Gastroesophageal sphincter (tissue), 4 donors: ENCODE data around the gene MS4A5. TPM values are rescaled to one million over a fixed set of nuclear protein-coding genes. Genes with fewer than 3 reads are reported as not detected.

Experiments used
- ATAC-seq: fragments of 150-250 bp; one replicate; pipeline ENCODE4 v1.9.1; 2016; ENCODE audit warnings: mild to moderate bottlenecking, moderate library complexity
- H3K27ac ChIP-seq, 4 donors: fragments of 200-600 bp; sonication (generic) in 3 of 4; 1 replicate in 3 of 4; 2 replicates in 1 of 4; pipeline ENCODE4 v1.5.1; 2016 to 2019
- H3K27me3 ChIP-seq: fragments of 200-600 bp; sonication (generic); one replicate; pipeline ENCODE4 v1.5.1; 2019
- H3K36me3 ChIP-seq, 2 donors: fragments of 200-600 bp; sonication (generic); one replicate each; pipeline ENCODE4 v1.5.1; 2019; ENCODE audit warnings: control low read depth in 1 of 2
- H3K4me1 ChIP-seq, 3 donors: fragments of 200-600 bp; sonication (generic); 1 replicate in 2 of 3; 2 replicates in 1 of 3; pipeline ENCODE4 v1.5.1; 2016 to 2019; ENCODE audit warnings: control low read depth in 2 of 3
- H3K4me3 ChIP-seq, 2 donors: fragments of 200-600 bp; sonication (generic); one replicate each; pipeline ENCODE4 v1.5.1; 2019; ENCODE audit warnings: mild to moderate bottlenecking in 1 of 2, moderate library complexity in 1 of 2
- H3K9me3 ChIP-seq, 3 donors: fragments of 200-600 bp; sonication (generic); one replicate each; pipeline ENCODE4 v1.5.1; 2017 to 2019; ENCODE audit warnings: control low read depth in 2 of 3
- EP300 ChIP-seq: sonication (generic); formaldehyde crosslinking; IDR thresholded peaks from one replicate; pipeline ENCODE4 v1.6.1; 2017; ENCODE audit warnings: antibody characterized with exemption, mild to moderate bottlenecking
- POLR2A ChIP-seq, 2 donors: fragments of 450-650 bp; IDR thresholded peaks; one replicate each; pipeline ENCODE4 v1.6.1; 2017; ENCODE audit warnings: antibody characterized with exemption in 2 of 2, mild to moderate bottlenecking in 2 of 2, moderate library complexity in 1 of 2
- POLR2AphosphoS5 ChIP-seq: sonication (generic); formaldehyde crosslinking; IDR thresholded peaks from one replicate; pipeline ENCODE4 v1.6.1; 2017; ENCODE audit warnings: antibody characterized with exemption
- WGBS, 2 donors: methylation state at CpG; one replicate each; pipeline ENCODE4 v1.1.5; 2018; ENCODE audit warnings: low coverage in 1 of 2; 5-methylcytosine and 5-hydroxymethylcytosine counted together
- total RNA-seq, 4 donors: library from RNA; depleted of rRNA; stranded (reverse); fragments of >200 nt; gene quantifications; one replicate each; pipeline ENCODE4 v1.1.0, GENCODE V29; 2016
- TF ChIP-seq, protein P1 (sequence below), 4 experiments: fragments of 200-600 bp in 2 of 4; fragments of 450-650 bp in 2 of 4; sonication (generic) in 1 of 4; IDR thresholded peaks; one replicate each; pipeline ENCODE4 v1.5.1; 2017 to 2019; ENCODE audit warnings: antibody characterized with exemption in 4 of 4, mild to moderate bottlenecking in 2 of 4, moderate library complexity in 2 of 4

The MS4A5 gene
- total RNA-seq, 4 donors from 2014 or later = not detected

DNA sequence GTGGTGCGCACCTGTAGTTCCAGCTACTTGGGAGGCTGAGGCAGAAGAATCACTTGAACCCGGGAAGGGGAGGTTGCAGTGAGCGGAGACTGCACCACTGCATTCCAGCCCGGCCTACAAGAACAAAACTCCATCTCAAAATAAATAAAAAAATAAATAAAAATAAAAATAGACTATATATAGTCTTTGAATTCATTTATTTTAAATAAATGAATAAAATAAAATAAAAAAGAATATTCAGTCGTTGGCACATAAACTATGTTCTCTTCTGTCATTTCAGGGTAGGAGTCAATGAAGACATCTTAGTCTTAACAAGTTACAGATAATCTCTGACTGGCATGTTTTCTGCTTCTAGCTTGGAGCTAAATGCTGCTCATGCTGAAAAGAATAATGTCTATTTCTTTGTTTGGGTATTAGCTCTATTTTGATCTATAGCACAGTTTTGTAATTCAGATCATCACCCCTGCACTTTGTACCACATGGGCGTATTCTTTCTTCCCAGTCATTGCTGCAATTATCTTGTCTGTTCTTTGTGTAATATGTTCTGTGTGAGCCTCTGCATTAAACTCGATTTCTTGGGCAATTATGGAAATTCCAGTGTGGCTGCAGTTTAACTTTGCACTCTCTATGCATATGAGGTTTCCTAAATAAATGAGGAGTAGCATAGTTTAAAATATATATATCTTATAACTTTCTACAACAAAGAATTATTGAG is 34.5 kb upstream of the MS4A5 start:
- ATAC-seq = no peak
- H3K36me3 ChIP-seq = no peaks in the 10 kb centered on the region
- no peaks in the 10 kb centered on the region for H3K9me3 ChIP-seq
- no peaks in the 10 kb centered on the region for H3K27me3 ChIP-seq
- no peaks in the 10 kb centered on the region for H3K4me1 ChIP-seq
- no peak overlapping the region for H3K4me3 ChIP-seq
- no peak for TF ChIP-seq EP300
- no peak for TF ChIP-seq POLR2A (IDR thresholded peaks at IDR 0.05)
- no peak for TF ChIP-seq POLR2AphosphoS5
- TF ChIP-seq, protein P1, sequence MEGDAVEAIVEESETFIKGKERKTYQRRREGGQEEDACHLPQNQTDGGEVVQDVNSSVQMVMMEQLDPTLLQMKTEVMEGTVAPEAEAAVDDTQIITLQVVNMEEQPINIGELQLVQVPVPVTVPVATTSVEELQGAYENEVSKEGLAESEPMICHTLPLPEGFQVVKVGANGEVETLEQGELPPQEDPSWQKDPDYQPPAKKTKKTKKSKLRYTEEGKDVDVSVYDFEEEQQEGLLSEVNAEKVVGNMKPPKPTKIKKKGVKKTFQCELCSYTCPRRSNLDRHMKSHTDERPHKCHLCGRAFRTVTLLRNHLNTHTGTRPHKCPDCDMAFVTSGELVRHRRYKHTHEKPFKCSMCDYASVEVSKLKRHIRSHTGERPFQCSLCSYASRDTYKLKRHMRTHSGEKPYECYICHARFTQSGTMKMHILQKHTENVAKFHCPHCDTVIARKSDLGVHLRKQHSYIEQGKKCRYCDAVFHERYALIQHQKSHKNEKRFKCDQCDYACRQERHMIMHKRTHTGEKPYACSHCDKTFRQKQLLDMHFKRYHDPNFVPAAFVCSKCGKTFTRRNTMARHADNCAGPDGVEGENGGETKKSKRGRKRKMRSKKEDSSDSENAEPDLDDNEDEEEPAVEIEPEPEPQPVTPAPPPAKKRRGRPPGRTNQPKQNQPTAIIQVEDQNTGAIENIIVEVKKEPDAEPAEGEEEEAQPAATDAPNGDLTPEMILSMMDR (IDR thresholded peaks at IDR 0.05) = no peak
- WGBS, 2 donors = 68 to 73% methylated on average over 3 to 5 of the region's 7 CpGs
- H3K27ac ChIP-seq = no peak overlapping the region

DNA sequence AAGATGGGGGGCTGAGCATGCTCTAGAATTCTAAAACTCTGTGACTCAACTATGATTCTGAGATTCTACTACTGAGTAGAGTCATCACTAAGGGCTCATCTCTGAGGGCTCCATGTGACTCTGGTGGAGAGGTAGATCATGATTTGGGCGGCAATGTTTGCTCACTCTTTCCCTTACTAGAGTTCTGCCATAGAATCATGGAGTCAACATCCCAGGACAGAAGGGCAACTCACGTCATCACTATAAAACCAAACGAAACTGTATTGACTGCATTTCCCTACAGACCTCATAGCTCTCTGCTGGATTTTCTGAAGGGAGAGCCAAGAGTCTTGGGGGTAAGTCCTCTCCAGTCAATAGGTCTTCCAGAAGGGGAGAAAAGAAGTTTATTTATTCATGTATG is 33.0 kb upstream of the MS4A5 start, which contains the start of gene MS4A14:
MS4A14 (plus strand) TSS at position 78 of the 400 bp plus-strand sequence; CDS start at position 198, 120 bp downstream.
- peak; percentile 50 for ATAC-seq
- Histone ChIP-seq H3K4me1 (no peaks in the 10 kb centered on the region), H3K36me3 (no peaks in the 10 kb centered on the region), H3K27me3 (no peaks in the 10 kb centered on the region), H3K4me3 (no peak within 1 kb of the TSS), H3K9me3 (no peaks in the 10 kb centered on the region), H3K27ac (no peak within 1 kb of the TSS)
- TF ChIP-seq POLR2A (IDR thresholded peaks at IDR 0.05) (no peak), POLR2AphosphoS5 (no peak), EP300 (no peak)
- TF ChIP-seq, protein P1 (IDR thresholded peaks at IDR 0.05) = no peak
- WGBS, 2 donors = 57 to 80% methylated on average over 2 to 3 of the region's 3 CpGs

DNA sequence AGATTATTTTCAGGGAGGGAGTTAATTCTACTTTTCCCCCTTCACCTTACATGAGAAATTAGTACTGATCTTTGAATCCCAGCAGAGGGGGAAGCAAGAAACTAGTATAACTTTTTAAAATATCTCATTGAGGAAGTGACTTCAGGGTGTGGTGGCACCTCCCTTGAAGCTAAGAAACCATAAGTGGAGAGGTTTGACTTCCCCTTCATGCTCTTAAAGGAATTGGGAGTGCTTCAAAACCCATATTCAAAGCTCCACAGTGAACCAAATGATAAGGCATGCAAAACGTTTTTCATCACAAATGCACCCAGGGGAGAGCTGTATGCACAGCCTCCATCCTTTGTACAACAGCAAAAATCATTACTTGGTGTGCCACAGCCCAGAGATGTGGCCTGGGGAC is 32.6 kb upstream of the MS4A5 start:
- no peaks in the 10 kb centered on the region for H3K36me3 ChIP-seq
- no peaks in the 10 kb centered on the region for H3K9me3 ChIP-seq
- 17% methylated on average over 1 of the region's 1 CpG; no CpG with 5 or more reads in 1 of the 2 donors for whole genome bisulfite sequencing, 2 donors
- ATAC-seq = no peak
- TF ChIP-seq EP300 = no peak
- TF ChIP-seq, protein P1 (IDR thresholded peaks at IDR 0.05) = no peak
- H3K27me3 ChIP-seq = no peaks in the 10 kb centered on the region
- no peaks in the 10 kb centered on the region for H3K4me1 ChIP-seq
- H3K27ac ChIP-seq = no peak overlapping the region
- no peak overlapping the region for H3K4me3 ChIP-seq

DNA sequence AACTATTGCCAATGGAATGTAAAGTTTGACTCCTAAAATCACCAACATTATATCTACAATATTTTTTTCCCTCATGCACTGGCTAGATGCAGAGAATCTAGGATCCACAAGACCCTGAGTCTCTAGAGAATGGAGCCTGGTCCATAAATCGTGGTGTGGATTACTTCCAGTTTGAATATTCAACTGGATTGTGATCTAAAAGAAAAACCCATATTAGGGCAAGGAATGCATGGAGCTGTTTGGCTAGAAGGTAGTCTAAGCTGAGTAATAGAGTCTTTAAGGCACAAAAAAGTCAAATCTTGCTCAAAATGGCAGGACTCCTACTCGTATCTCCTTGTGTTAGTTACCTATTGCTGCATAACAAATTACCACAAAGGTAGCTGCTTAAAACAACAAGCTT is 9.4 kb upstream of the MS4A5 start:
- no peak overlapping the region for H3K4me3 ChIP-seq

More for the DNA sequence above, 9.4 kb upstream of the MS4A5 start:
- H3K27ac ChIP-seq = no peak overlapping the region
- WGBS, 2 donors = 13 to 67% methylated on average over 1 to 2 of the region's 2 CpGs
- H3K4me1 ChIP-seq = no peaks in the 10 kb centered on the region
- peaks cover 0 to 14% (median 0%) of the 10 kb centered on the region in 3 donors for H3K9me3 ChIP-seq
- TF ChIP-seq POLR2AphosphoS5 (no peak), POLR2A (IDR thresholded peaks at IDR 0.05) (no peak), EP300 (no peak)
- TF ChIP-seq, protein P1 (IDR thresholded peaks at IDR 0.05) = no peak
- no peak for ATAC-seq
- no peaks in the 10 kb centered on the region for H3K27me3 ChIP-seq
- H3K36me3 ChIP-seq = no peaks in the 10 kb centered on the region
